Astrocyte (in vitro differentiated cells and primary cell): ENCODE results near the gene SLCO3A1.

ENCODE experiments used
- EZH2 ChIP-seq: IDR thresholded peaks from 2 replicates; pipeline ENCODE4 v1.6.1; 2012; ENCODE audit warnings: mild to moderate bottlenecking, low read length, inconsistent platforms; ENCODE audit not compliant: insufficient read depth
- TF ChIP-seq, protein P1 (sequence below): IDR thresholded peaks from 2 replicates; pipeline ENCODE4 v1.5.1; 2011; ENCODE audit warnings: low read depth, mild to moderate bottlenecking, inconsistent platforms, low read length, moderate library complexity; ENCODE audit not compliant: insufficient read depth

DNA sequence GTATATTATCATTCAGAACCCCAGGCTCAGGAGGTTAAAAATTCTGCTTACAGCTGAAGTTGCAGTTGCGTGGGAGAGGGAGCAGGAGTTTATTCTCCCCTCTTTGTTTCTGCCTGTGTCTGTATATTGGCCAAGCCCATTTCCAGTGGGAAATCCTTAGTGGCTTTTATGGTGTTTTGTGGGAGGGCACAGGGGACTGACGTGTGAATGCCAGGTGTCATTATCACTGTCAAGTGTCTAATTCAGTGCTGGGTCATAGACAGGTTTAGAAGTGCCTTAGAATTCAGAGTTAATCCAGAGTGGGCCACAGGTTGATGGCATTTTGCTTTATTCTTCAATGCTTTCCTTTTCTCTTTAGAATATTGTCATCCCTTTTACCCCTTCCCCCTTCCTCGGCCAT lies 33.4 kb downstream of the SLCO3A1 start:
- no peak for TF ChIP-seq EZH2
- TF ChIP-seq, protein P1, sequence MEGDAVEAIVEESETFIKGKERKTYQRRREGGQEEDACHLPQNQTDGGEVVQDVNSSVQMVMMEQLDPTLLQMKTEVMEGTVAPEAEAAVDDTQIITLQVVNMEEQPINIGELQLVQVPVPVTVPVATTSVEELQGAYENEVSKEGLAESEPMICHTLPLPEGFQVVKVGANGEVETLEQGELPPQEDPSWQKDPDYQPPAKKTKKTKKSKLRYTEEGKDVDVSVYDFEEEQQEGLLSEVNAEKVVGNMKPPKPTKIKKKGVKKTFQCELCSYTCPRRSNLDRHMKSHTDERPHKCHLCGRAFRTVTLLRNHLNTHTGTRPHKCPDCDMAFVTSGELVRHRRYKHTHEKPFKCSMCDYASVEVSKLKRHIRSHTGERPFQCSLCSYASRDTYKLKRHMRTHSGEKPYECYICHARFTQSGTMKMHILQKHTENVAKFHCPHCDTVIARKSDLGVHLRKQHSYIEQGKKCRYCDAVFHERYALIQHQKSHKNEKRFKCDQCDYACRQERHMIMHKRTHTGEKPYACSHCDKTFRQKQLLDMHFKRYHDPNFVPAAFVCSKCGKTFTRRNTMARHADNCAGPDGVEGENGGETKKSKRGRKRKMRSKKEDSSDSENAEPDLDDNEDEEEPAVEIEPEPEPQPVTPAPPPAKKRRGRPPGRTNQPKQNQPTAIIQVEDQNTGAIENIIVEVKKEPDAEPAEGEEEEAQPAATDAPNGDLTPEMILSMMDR = no peak
